NK-92 (cell line): ENCODE data around the gene VPS37B.
A peak's percentile ranks its signal among the peaks of the same experiment; 100 is the strongest.

Source experiments
- DNase-seq: peaks from one replicate; lab custom pipeline; 2025; ENCODE audit not compliant: unreplicated experiment; lab: John Stamatoyannopoulos, UW

Gene VPS37B

DNA sequence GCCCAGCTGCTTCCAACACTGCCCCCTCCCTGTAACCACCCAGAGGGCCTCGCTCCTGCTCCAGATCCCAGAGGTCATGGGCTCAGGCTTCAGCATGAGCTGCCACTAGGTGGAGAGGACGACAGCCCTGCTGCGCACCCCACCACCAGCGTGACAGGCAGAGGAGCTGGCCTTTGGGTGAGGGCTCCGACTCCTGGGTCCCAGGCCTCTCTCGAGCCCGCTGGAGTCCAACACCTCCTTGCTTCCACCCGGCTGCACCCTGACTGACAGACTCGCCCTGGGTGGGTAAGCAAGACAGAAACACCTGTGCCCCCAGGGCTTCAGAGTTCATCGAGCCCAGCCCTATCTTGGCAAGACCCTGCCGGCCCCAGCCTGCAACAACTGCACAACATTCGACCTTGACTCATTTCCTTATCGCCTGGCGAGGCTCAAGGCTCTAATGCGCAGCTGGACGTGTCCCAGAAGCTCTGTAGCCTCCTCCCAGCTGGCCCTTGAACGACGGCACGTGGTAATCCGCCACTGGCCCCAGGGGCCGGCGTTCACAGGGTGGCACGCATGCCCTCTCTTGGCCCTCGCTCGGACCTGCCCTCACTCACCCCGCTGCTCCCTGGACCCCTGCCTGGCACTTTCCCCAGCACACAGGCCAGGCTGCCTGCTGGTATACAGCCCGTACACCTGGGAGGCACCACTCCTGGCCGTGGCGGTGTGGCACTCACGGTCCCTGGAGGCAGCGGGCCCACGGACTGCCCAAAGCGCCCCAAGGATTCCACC lies 28.0 kb downstream of the VPS37B start:
- no peak for DNase-seq

DNA sequence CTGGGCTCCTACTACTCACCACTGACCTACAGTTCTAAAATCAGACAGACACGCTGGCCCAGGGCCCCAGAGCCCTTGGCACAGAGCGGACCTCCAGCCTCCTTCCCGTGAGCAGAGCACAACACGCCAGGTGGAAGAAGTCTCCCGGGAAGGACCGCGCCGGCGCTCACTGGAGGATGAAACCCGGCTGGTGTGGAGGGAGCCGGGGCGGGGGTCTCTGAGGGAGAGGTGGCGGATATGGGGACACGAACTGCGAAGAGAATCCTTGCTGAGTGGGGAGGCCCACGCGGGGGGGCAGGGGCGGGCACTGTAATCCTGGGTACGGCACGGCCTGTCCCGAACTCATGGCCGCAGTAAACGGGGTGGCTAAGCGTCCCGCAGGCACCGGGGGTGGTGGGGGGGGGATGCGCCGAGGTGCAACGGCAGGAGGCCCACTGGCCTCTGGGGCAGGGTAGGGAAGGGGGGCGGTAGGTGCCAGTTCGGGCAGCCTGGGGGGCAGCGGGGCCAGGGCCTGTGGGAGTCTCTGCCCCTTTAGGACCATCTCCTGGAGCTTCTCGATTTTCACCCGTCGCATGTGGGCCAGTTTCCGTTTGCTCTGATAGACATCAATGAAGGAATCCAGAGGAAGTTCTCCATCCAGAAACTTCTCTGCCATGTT lies 28.8 kb downstream of the VPS37B start:
- DNase-seq = no peak

DNA sequence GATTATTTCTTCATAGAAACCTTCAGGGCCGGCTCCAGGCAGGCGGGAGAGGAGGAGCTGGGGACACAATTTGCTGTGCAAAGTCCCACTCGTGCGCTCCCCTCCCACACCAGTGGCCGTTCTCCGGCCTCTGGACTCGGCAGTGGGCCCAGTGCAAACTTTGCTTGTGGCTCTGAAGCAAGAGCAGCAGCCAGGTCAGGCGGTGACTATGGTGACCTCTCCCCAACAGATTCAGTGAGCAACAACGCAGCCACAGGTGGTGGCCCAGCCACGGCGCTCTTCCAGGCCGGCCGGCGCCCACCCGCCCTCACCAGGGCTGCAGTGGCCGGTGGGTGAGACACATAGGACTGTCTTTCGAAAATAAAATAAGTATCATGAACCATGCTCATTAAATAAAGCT lies 29.5 kb downstream of the VPS37B start:
- DNase-seq = no peak

DNA sequence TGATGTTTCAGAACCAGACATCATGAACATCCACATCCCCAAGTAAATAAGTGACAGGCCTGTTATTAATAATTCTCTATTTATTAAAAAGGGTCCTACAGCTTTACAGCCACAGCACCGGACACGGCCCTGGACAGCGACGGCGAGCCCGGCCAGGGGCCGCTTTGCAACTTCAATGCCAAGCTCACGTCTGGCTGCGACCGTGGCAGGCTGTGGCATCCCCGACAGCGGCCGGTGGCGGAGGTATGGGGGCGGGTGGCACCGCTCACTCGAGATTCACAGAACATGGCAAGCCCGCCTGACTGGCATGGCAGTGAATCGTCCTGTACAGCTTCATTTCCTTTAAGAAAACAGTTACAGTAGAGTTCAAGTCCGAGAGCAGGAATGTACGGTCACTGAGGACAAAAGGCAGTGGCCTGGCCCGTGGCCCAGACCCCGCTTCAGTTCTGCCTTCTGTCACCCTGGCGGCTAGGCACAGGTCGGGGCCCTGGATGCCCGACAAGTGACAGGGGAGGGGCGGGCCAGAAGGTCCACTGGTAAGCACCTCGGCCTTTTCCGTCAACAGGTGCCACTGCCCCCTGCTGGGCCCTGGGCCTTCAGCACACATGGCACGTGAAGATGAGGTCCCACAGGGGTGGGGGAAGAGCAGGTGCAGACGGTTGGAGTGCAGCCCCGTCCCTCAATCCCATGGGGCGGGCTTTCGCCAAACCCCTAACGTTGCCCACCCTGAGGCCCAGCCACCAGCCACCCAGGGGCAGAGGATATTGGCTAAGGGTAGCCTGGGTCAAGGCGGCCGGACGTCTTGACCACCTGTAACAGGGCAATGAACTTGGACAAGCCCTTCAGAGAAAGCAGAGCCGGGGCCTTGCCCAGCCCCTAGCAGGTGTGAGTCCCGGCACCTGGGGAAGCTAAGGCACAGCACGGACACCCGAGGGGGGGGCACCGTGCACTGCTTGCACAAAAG lies 30.4 kb downstream of the VPS37B start:
- no peak for DNase-seq

DNA sequence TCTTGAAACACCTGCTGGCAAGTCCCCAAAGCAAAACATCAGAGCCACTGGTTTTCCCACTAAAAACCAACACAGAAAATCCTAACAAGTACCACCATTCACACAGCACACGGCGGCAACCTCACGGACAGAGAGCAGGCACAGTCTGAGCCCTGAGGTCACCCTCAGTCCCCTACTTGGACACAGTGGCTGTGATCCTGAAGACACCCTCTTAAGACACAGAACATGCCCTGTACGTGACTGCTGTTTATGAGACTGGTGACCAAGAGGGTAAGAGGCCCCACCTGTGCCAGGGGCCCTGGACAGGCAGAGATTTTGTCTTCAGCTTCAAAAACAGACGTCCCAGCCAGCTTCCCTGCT lies 31.1 kb downstream of the VPS37B start:
- no peak for DNase-seq

DNA sequence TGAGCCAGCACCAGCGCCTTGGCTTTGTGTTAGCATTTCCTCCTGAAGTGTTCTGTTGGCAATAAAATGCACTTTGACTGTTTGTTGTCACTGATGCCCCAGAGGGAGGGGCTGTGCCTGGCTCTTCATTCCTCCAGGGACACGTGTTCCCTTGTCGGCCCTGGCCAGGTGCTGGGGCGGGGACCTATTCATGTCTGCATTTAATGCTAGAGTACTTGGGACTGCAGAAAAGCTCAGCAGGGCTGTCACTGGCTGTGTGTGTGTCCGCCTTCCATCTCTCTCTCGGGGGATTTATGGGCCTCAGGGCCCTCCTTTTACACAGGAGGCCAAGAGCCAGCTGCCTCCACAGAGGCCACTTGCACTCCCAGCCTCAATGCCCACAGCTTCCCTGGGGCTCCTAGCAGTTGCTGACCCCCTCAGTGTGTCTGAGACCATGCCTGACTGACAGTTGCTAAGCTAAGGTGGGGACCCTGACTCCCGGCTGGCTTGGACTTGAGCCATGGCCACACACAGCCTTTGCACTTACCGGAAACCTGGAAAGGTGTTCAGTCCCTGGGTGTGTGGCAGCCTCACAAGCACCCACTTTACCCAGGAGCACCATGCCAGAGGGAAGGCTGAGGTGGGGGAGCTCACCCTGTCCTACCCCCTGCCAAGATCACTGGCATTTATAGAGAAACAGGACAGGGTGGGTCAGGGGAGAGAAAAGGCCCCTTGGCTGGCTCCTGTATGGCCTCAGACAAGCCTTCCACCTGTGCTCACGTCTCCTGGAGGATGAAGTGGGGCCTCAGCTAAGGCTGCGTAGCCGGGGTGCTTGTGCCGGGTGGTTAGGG lies 32.8 kb downstream of the VPS37B start:
- no peak for DNase-seq

DNA sequence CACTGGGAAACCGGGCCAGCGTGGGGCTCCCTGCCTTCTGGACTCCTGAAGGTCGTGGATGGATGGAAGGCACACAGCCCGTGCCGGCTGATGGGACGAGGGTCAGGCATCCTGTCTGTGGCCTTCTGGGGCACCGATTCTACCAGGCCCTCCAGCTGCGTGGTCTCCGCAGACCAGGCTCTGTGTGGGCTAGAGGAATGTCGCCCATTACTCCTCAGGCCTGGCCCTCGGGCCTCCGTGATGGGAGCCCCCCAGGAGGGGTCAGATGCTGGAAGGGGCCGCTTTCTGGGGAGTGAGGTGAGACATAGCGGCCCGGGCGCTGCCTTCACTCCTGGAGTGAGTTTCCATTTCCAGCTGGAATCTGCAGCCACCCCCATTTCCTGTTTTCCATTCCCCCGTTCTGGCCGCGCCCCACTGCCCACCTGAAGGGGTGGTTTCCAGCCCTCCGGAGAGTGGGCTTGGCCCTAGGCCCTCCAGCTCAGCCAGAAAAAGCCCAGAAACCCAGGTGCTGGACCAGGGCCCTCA lies 33.8 kb downstream of the VPS37B start:
- no peak for DNase-seq

DNA sequence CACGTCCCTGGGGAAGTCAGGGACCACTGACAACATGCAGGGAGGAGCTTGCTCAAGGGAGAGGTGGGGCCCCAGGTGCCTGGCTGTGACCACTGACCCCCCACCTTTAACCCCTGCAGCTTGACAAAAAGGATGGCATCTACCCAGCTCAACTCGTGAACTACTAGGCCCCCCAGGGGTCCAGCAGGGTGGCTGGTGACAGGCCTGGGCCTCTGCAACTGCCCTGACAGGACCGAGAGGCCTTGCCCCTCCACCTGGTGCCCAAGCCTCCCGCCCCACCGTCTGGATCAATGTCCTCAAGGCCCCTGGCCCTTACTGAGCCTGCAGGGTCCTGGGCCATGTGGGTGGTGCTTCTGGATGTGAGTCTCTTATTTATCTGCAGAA lies 34.3 kb downstream of the VPS37B start:
- no peak for DNase-seq

DNA sequence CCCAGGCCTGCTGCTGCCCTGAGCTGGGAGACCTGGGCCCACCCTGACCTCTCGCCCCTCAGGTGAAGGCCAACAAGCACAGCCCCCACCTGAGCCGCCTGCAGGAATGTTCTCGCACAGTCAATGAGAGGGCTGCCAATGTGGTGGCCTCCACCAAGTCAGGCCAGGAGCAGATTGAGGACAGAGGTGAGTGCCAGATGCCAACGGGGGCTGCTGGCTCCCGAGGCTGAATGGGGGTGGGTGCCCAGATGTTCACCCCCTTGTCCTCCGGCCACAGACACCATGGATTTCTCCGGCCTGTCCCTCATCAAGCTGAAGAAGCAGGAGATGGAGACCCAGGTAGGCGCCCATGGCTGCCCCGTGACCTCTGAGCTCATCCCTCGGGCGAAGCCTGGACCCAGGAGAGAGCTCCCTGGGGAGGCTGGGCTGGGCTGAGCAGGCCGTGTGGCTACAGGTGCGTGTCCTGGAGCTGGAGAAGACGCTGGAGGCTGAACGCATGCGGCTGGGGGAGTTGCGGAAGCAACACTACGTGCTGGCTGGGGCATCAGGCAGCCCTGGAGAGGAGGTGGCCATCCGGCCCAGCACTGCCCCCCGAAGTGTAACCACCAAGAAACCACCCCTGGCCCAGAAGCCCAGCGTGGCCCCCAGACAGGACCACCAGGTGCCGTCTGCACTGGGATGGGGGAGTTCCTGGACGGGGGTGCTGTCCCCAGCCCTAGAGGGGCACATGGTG lies 34.9 kb downstream of the VPS37B start:
- DNase-seq = no peak

DNA sequence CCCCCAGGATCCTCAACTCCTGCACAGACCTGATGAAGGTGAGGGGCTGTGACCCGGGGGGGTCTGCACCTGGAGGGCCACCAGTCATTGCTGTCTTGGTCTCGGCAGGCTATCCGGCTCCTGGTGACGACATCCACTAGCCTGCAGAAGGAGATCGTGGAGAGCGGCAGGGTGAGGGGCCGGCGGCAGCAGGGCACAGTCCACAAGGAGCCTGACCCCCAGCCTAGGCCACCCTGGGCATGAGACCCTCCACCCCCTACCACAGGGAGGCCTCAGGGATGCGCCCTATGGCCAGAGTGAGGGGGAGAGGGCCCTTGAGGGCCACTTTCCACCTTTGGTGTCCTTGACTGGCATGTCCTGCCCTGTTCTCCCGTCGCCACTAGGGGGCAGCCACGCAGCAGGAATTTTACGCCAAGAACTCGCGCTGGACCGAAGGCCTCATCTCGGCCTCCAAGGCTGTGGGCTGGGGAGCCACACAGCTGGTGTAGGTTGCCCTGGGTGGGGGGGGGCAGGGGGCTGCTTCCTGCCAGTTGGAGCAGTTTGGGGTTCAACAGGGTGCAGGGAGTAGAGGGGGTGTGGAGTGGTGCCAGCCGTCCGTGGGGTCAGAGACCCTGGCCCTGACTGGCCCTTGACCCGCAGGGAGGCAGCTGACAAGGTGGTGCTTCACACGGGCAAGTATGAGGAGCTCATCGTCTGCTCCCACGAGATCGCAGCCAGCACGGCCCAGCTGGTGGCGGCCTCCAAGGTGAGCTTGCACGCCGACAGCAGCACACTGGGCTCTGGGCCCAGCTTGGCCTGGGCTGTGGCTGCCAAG lies 35.7 kb downstream of the VPS37B start:
- peak; percentile 4 for DNase-seq

DNA sequence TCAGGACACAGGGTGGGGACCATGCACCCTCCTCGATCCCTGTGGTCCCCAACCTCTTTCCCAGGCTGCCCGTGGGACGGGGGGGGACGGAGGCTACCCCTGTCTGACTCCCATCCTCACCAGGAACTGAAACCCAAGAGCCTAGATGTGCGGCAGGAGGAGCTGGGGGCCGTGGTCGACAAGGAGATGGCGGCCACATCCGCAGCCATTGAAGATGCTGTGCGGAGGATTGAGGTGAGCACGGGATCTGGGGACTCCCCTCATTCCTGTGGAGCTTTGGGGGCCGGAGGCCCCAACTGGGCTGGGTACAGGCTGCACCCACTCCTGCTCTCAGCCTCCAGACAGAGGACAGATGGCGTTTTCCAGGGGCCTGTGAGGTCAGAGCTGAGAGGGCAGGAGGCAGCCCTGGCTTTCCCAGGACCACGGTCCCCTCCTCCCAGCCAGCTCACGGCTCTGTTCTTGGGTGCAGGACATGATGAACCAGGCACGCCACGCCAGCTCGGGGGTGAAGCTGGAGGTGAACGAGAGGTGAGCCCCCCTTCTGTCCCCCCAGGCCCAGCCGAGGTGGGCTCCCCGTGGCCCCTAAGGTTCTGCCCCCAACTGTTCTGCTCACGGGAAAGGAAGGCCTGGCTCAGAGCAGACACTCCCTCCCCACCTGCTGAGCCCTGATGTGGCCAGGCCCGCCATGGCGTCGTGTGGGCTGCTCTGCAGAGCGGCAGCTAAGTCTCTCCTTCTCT lies 36.5 kb downstream of the VPS37B start:
- no peak for DNase-seq

DNA sequence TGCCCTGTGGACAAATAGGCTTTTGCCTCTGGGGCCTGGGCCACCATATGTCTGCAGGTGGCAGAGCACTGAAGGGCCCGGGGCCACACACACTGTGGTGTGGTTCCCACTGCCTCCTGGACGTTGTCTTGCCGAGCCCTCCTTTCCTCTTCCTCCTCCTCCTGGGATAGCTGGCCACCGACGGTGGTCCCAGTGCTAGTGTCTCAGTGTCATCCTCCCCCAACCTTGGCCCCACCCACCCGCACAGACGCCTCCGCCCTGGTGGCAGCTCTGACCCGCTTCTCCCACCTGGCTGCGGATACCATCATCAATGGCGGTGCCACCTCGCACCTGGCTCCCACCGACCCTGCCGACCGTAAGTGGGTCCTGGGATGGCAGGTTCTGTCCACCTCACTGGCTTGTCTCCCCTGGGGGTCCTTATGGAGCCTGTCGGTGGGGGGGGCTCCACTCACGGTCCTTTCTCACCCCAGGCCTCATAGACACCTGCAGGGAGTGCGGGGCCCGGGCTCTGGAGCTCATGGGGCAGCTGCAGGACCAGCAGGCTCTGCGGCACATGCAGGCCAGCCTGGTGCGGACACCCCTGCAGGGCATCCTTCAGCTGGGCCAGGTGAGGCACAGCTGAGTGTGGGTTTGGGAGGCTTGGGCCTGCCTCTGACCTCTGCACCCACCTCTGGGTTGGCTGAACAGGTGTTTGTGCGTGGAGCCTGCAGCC lies 37.2 kb downstream of the VPS37B start:
- no peak for DNase-seq

DNA sequence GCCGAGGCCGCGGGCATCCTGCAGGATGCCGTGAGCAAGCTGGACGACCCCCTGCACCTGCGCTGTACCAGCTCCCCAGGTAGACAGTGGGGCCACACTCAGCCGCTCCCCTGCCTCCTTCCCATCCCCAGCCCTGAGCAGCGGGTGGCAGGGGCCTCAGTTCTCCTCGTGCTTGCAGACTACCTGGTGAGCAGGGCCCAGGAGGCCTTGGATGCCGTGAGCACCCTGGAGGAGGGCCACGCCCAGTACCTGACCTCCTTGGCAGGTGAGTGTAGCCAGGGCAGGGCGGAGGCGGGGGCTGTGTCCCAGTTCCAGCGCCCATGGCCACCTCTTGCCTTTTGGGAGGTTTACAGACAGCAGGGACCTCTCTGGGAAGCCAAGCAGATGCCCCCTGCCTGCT lies 37.8 kb downstream of the VPS37B start:
- DNase-seq = no peak

DNA sequence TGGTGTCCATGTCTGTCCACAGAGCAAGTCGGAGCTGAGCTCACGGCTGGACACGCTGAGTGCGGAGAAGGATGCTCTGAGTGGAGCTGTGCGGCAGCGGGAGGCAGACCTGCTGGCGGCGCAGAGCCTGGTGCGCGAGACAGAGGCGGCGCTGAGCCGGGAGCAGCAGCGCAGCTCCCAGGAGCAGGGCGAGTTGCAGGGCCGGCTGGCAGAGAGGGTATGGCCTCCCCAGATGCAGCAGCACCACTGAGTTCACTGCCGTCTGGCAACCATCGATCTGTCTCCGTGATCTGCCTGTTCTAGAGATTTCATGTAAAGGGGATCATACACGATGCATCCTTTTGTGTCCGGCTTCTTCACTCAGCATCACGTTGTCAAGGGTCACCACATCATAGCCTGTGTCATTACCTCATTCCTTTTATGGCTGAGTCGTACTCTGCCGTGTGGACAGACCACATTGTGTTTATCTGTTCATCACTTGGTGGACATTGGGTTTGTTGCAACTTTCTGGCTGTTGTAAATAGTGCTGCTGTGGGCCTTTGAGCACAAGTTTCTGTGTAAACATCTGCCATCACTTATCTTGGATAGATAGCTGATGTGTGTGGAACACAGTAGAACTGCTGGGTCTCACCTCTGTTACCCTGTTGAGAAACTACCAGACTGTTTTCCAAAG lies 38.8 kb downstream of the VPS37B start:
- no peak for DNase-seq

DNA sequence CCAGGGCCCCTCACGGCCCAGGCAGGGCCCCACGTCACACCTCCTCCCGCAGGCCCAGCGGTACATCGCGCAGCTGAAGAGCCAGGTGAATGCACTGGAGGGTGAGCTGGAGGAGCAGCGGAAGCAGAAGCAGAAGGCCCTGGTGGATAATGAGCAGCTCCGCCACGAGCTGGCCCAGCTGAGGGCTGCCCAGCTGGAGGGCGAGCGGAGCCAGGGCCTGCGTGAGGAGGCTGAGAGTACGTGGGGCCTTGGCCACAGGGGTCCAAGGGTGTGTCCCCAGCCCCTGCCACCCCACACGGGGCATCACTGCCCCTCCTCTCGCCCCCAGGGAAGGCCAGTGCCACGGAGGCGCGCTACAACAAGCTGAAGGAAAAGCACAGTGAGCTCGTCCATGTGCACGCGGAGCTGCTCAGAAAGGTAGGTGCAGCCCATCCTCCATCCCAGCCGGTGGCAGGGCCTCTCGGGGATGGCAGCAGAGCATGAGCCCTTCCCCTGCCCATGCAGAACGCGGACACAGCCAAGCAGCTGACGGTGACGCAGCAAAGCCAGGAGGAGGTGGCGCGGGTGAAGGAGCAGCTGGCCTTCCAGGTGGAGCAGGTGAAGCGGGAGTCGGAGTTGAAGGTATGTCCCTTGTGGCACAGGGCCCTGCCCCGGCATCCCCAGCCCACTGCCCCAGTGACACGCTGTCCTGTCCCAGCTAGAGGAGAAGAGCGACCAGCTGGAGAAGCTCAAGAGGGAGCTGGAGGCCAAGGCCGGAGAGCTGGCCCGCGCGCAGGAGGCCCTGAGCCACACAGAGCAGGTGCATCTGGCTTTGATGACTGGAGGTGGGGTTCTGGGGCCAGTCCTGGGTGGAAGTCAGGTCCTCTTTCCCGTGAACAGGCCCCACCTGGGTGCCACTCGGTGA lies 39.7 kb downstream of the VPS37B start:
- no peak for DNase-seq
